Gastrocnemius medialis (tissue), 4 donors: ENCODE measurements around the gene GNG2.

Experiments used
- POLR2A ChIP-seq, 2 donors: fragments of 450-650 bp; IDR thresholded peaks; one replicate each; pipeline ENCODE4 v1.6.1; 2017; ENCODE audit warnings: antibody characterized with exemption in 2 of 2, mild to moderate bottlenecking in 2 of 2, moderate library complexity in 2 of 2
- TF ChIP-seq, protein P1 (sequence below), 5 experiments: fragments of 450-650 bp in 3 of 5; fragments of 200-600 bp in 2 of 5; sonication (generic) in 2 of 5; IDR thresholded peaks in 4 of 5; conservative IDR thresholded peaks in 1 of 5; 1 replicate in 4 of 5; 2 replicates in 1 of 5; pipeline ENCODE4 v1.5.1; 2016 to 2019; ENCODE audit warnings: antibody characterized with exemption in 5 of 5, mild to moderate bottlenecking in 3 of 5, moderate library complexity in 3 of 5

- TF ChIP-seq, protein P1, sequence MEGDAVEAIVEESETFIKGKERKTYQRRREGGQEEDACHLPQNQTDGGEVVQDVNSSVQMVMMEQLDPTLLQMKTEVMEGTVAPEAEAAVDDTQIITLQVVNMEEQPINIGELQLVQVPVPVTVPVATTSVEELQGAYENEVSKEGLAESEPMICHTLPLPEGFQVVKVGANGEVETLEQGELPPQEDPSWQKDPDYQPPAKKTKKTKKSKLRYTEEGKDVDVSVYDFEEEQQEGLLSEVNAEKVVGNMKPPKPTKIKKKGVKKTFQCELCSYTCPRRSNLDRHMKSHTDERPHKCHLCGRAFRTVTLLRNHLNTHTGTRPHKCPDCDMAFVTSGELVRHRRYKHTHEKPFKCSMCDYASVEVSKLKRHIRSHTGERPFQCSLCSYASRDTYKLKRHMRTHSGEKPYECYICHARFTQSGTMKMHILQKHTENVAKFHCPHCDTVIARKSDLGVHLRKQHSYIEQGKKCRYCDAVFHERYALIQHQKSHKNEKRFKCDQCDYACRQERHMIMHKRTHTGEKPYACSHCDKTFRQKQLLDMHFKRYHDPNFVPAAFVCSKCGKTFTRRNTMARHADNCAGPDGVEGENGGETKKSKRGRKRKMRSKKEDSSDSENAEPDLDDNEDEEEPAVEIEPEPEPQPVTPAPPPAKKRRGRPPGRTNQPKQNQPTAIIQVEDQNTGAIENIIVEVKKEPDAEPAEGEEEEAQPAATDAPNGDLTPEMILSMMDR (IDR thresholded peaks at IDR 0.05 in 4 of 5, conservative IDR thresholded peaks at IDR 0.05 in 1 of 5), result no peak
- no peak for TF ChIP-seq POLR2A (IDR thresholded peaks at IDR 0.05)
Measured at GRCh38 chr14:51959928-51960327, 99.5 kb downstream of the GNG2 start.
